Mesenchymal stem cell (in vitro differentiated cells and primary cell): Measurements from ENCODE around the gene TEAD2.
A peak's percentile ranks its signal among the peaks of the same experiment; 100 is the strongest.

ENCODE experiments used
- DNase-seq: peaks from one replicate; pipeline ENCODE4 v3.0.0-alpha.2; 2013
- H2AFZ ChIP-seq: one replicate; pipeline ENCODE4 v1.6.1; 2013; ENCODE audit warnings: low read depth, mild to moderate bottlenecking, control low read depth, inconsistent platforms, low read length, moderate library complexity
- H2AK5ac ChIP-seq: 2 replicates; pipeline ENCODE4 v1.6.1; 2013; ENCODE audit warnings: low read length, moderate library complexity, mild to moderate bottlenecking, inconsistent platforms; ENCODE audit not compliant: severe bottlenecking
- H2BK120ac ChIP-seq: one replicate; pipeline ENCODE4 v1.6.1; 2013; ENCODE audit warnings: low read depth, mild to moderate bottlenecking, inconsistent platforms, low read length, moderate library complexity
- H2BK12ac ChIP-seq, 2 experiments: one replicate each; pipeline ENCODE4 v1.6.1; 2013; ENCODE audit warnings: inconsistent platforms in 2 of 2, low read length in 2 of 2, mild to moderate bottlenecking in 2 of 2, moderate library complexity in 2 of 2, control low read depth in 1 of 2
- H2BK15ac ChIP-seq: one replicate; pipeline ENCODE4 v1.6.1; 2013; ENCODE audit warnings: mild to moderate bottlenecking, low read depth, inconsistent platforms; ENCODE audit not compliant: poor library complexity, severe bottlenecking
- H2BK5ac ChIP-seq: 2 replicates; pipeline ENCODE4 v1.6.1; 2013; ENCODE audit warnings: low read depth, mild to moderate bottlenecking, low read length, control low read depth, inconsistent platforms; ENCODE audit not compliant: poor library complexity, severe bottlenecking
- H3K14ac ChIP-seq, 2 experiments: one replicate each; pipeline ENCODE4 v1.6.1; 2013; ENCODE audit warnings: inconsistent platforms in 2 of 2, low read length in 2 of 2, control low read depth in 1 of 2, mild to moderate bottlenecking in 1 of 2, moderate library complexity in 1 of 2
- H3K18ac ChIP-seq, 2 experiments: one replicate each; pipeline ENCODE4 v1.6.1; 2013; ENCODE audit warnings: inconsistent platforms in 2 of 2, low read length in 2 of 2, control low read depth in 1 of 2, low read depth in 1 of 2, mild to moderate bottlenecking in 1 of 2
- H3K23ac ChIP-seq, 2 experiments: one replicate each; pipeline ENCODE4 v1.6.1; 2013; ENCODE audit warnings: inconsistent platforms in 2 of 2, low read length in 2 of 2, mild to moderate bottlenecking in 2 of 2, moderate library complexity in 2 of 2, control low read depth in 1 of 2
- H3K27ac ChIP-seq: 2 replicates; pipeline ENCODE4 v1.5.1; 2013; ENCODE audit warnings: mild to moderate bottlenecking, moderate library complexity, low read length, control low read depth, inconsistent platforms; ENCODE audit not compliant: poor library complexity, severe bottlenecking
- H3K27me3 ChIP-seq, 2 experiments: 2 replicates each; pipeline versions ENCODE4 v1.6.1 to v1.7.0; 2013; ENCODE audit warnings: low read length in 2 of 2, mild to moderate bottlenecking in 2 of 2, moderate library complexity in 2 of 2, control low read depth in 1 of 2, inconsistent platforms in 1 of 2; ENCODE audit not compliant: control insufficient read depth in 1 of 2, insufficient read depth in 1 of 2
- H3K36me3 ChIP-seq, 2 experiments: 2 replicates each; pipeline versions ENCODE4 v1.6.1 to v1.7.0; 2013; ENCODE audit warnings: low read length in 2 of 2, control low read depth in 1 of 2, inconsistent platforms in 1 of 2, low read depth in 1 of 2, mild to moderate bottlenecking in 1 of 2; ENCODE audit not compliant: insufficient read depth in 2 of 2, control insufficient read depth in 1 of 2
- H3K4ac ChIP-seq, 2 experiments: one replicate each; pipeline ENCODE4 v1.6.1; 2013; ENCODE audit warnings: inconsistent platforms in 2 of 2, low read length in 2 of 2, mild to moderate bottlenecking in 2 of 2, moderate library complexity in 2 of 2, control low read depth in 1 of 2, low read depth in 1 of 2
- H3K4me1 ChIP-seq: 2 replicates; pipeline ENCODE4 v1.6.1; 2013; ENCODE audit warnings: low read depth, low read length, control low read depth; ENCODE audit not compliant: control insufficient read depth, insufficient read depth
- H3K4me2 ChIP-seq: 2 replicates; pipeline ENCODE4 v1.6.1; 2013; ENCODE audit warnings: low read length, mild to moderate bottlenecking, inconsistent platforms; ENCODE audit not compliant: poor library complexity, severe bottlenecking
- H3K4me3 ChIP-seq, 2 experiments: 2 replicates each; pipeline versions ENCODE4 v1.5.1 to v1.7.0; 2013; ENCODE audit warnings: low read length in 2 of 2, mild to moderate bottlenecking in 2 of 2, control low read depth in 1 of 2, low read depth in 1 of 2; ENCODE audit not compliant: insufficient read depth in 1 of 2
- H3K79me1 ChIP-seq: replicated peaks from 2 replicates; pipeline ENCODE4 v1.6.1; 2013; ENCODE audit warnings: mild to moderate bottlenecking, control low read depth, low read length, inconsistent platforms; ENCODE audit not compliant: poor library complexity, severe bottlenecking
- H3K9ac ChIP-seq: 2 replicates; pipeline ENCODE4 v1.7.0; 2013; ENCODE audit warnings: mild to moderate bottlenecking, low read length, moderate library complexity
- H3K9me3 ChIP-seq: 2 replicates; pipeline ENCODE4 v1.7.0; 2013; ENCODE audit warnings: mild to moderate bottlenecking, low read length; ENCODE audit not compliant: control insufficient read depth
- H4K8ac ChIP-seq: one replicate; pipeline ENCODE4 v1.6.1; 2013; ENCODE audit warnings: inconsistent platforms, mild to moderate bottlenecking, low read length, moderate library complexity
- H4K91ac ChIP-seq: one replicate; pipeline ENCODE4 v1.6.1; 2013; ENCODE audit warnings: mild to moderate bottlenecking, low read length, inconsistent platforms
- WGBS: methylation state at CpG from one replicate; pipeline ENCODE4 v1.1.7; 2013; ENCODE audit warnings: mixed read lengths; 5-methylcytosine and 5-hydroxymethylcytosine counted together

The TEAD2 gene

GRCh38 chr19:49338691-49339300 lies 23.4 kb downstream of the TEAD2 start:
- H3K4ac ChIP-seq, result no peak overlapping the region
- H2AK5ac ChIP-seq, result no peak overlapping the region
- H2BK12ac ChIP-seq, result no peak overlapping the region
- no peak overlapping the region for H4K8ac ChIP-seq
- WGBS, result 28% methylated on average over 26 of the region's 30 CpGs
- H2BK5ac ChIP-seq, result no peak overlapping the region
- no peak overlapping the region for H4K91ac ChIP-seq
- H2AFZ ChIP-seq, result no peak overlapping the region
- no peaks in the 10 kb centered on the region for H3K9me3 ChIP-seq
- H3K4me3 ChIP-seq, result peak overlapping the region in 1 of 2 experiments; percentile 65
- H2BK120ac ChIP-seq, result no peak overlapping the region
- peaks cover 3% of the 10 kb centered on the region for H3K4me1 ChIP-seq
- H3K14ac ChIP-seq, result no peak overlapping the region
- H2BK15ac ChIP-seq, result no peak overlapping the region
- peak; percentile 29 for DNase-seq
- H3K23ac ChIP-seq, result no peak overlapping the region
- H3K36me3 ChIP-seq, result peaks cover 19 to 86% of the 10 kb centered on the region in 2 experiments
- peak overlapping the region in 1 of 2 experiments; percentile 34 for H3K18ac ChIP-seq
- peaks cover 33% of the 10 kb centered on the region for H3K79me1 ChIP-seq
- no peak overlapping the region for H3K9ac ChIP-seq
- H3K27ac ChIP-seq, result no peak overlapping the region
- no peak overlapping the region for H3K4me2 ChIP-seq
- H3K27me3 ChIP-seq, result peaks cover 0 to 13% of the 10 kb centered on the region in 2 experiments

- H3K18ac ChIP-seq, result no peak overlapping the region
- no peak overlapping the region for H2BK5ac ChIP-seq
- no peak overlapping the region for H3K27ac ChIP-seq
- H3K4ac ChIP-seq, result no peak overlapping the region
- H3K27me3 ChIP-seq, result peaks cover 0 to 13% of the 10 kb centered on the region in 2 experiments
- no peak overlapping the region for H2BK120ac ChIP-seq
- no peak overlapping the region for H2AK5ac ChIP-seq
- H3K14ac ChIP-seq, result no peak overlapping the region
- peaks cover 9% of the 10 kb centered on the region for H3K4me1 ChIP-seq
- peaks cover 32% of the 10 kb centered on the region for H3K79me1 ChIP-seq
- H4K8ac ChIP-seq, result peak overlapping the region; percentile 55
- no peak overlapping the region for H2BK12ac ChIP-seq
- H2AFZ ChIP-seq, result no peak overlapping the region
- H3K9me3 ChIP-seq, result no peaks in the 10 kb centered on the region
- no peak overlapping the region for H4K91ac ChIP-seq
- no peak overlapping the region for H3K4me3 ChIP-seq
- H3K23ac ChIP-seq, result no peak overlapping the region
- no peak overlapping the region for H2BK15ac ChIP-seq
- no peak for DNase-seq
- H3K9ac ChIP-seq, result no peak overlapping the region
- WGBS, result 37% methylated on average over 34 of the region's 34 CpGs
- no peak overlapping the region for H3K4me2 ChIP-seq
- H3K36me3 ChIP-seq, result peaks cover 18 to 80% of the 10 kb centered on the region in 2 experiments
These were observed 24.1 kb downstream of the TEAD2 start for GRCh38 chr19:49338023-49338677.

GRCh38 chr19:49337267-49338022 lies 24.8 kb downstream of the TEAD2 start:
- Histone ChIP-seq H2BK5ac (no peak overlapping the region), H3K4me1 (peaks cover 9% of the 10 kb centered on the region), H3K79me1 (peaks cover 28% of the 10 kb centered on the region), H3K4me3 (no peak overlapping the region), H3K9me3 (no peaks in the 10 kb centered on the region), H2AFZ (no peak overlapping the region), H4K8ac (peak overlapping the region; percentile 12), H3K27me3 (peaks cover 0 to 13% of the 10 kb centered on the region in 2 experiments), H3K4me2 (no peak overlapping the region), H2BK12ac (no peak overlapping the region), H3K27ac (no peak overlapping the region), H2BK15ac (no peak overlapping the region), H3K23ac (no peak overlapping the region), H3K9ac (no peak overlapping the region), H3K18ac (no peak overlapping the region), H2BK120ac (no peak overlapping the region), H3K14ac (no peak overlapping the region), H2AK5ac (no peak overlapping the region), H4K91ac (no peak overlapping the region), H3K4ac (no peak overlapping the region), H3K36me3 (peaks cover 11 to 73% of the 10 kb centered on the region in 2 experiments)
- DNase-seq, result no peak
- 74% methylated on average over 18 of the region's 19 CpGs for WGBS
